Osteoblast (primary cell): Measurements from ENCODE around the gene BLVRB. TPM values are rescaled to one million over a fixed set of nuclear protein-coding genes. Genes with fewer than 3 reads are reported as not detected.
A peak's percentile ranks its signal among the peaks of the same experiment; 100 is the strongest.

Source experiments
- DNase-seq: peaks from one replicate; pipeline ENCODE4 v3.0.0; 2011; ENCODE audit warnings: low spot score, mixed read lengths; ENCODE audit not compliant: insufficient read length; ENCODE audit errors: missing footprints
- H2AFZ ChIP-seq: 2 replicates; pipeline ENCODE4 v1.6.0; 2011; ENCODE audit warnings: mild to moderate bottlenecking, low read length
- H3K27ac ChIP-seq: 2 replicates; pipeline ENCODE4 v1.5.1; 2011; ENCODE audit warnings: mild to moderate bottlenecking, low read depth, low read length, moderate library complexity
- H3K27me3 ChIP-seq: 2 replicates; pipeline ENCODE4 v1.6.0; 2012; ENCODE audit warnings: mild to moderate bottlenecking, control low read depth, inconsistent platforms, low read length, moderate library complexity; ENCODE audit not compliant: insufficient read depth
- H3K36me3 ChIP-seq: 2 replicates; pipeline ENCODE4 v1.5.1; 2011; ENCODE audit warnings: mild to moderate bottlenecking, low read length, control low read depth, moderate library complexity; ENCODE audit not compliant: insufficient read depth
- H3K4me1 ChIP-seq: 2 replicates; pipeline ENCODE4 v1.5.1; 2011; ENCODE audit warnings: mild to moderate bottlenecking, low read length, control low read depth, moderate library complexity; ENCODE audit not compliant: insufficient read depth
- H3K4me2 ChIP-seq: 2 replicates; pipeline ENCODE4 v1.6.0; 2011; ENCODE audit warnings: mild to moderate bottlenecking, low read length; ENCODE audit not compliant: insufficient read depth
- H3K4me3 ChIP-seq: fragments of 200-600 bp; sonication (generic); 3 replicates; pipeline ENCODE4 v1.5.1; 2012; ENCODE audit warnings: mild to moderate bottlenecking, low read length, inconsistent platforms; ENCODE audit not compliant: insufficient read depth
- H3K79me2 ChIP-seq: 2 replicates; pipeline ENCODE4 v1.6.0; 2012; ENCODE audit warnings: mild to moderate bottlenecking, low read length, control low read depth, inconsistent platforms; ENCODE audit not compliant: insufficient read depth
- H3K9me3 ChIP-seq: 2 replicates; pipeline ENCODE4 v1.5.1; 2011; ENCODE audit warnings: low read depth, low read length, control low read depth
- H4K20me1 ChIP-seq: 2 replicates; pipeline ENCODE4 v1.6.0; 2012; ENCODE audit warnings: mild to moderate bottlenecking, low read length, control low read depth; ENCODE audit not compliant: insufficient read depth
- CTCF ChIP-seq: IDR thresholded peaks from 2 replicates; pipeline ENCODE4 v1.5.1; 2011; ENCODE audit warnings: mild to moderate bottlenecking, low read depth, low read length, moderate library complexity; ENCODE audit errors: extremely low read depth
- total RNA-seq: library from RNA; depleted of rRNA; stranded (reverse); fragments of >200 nt; gene quantifications from 2 replicates; pipeline ENCODE4 v1.2.3, GENCODE V29; 2012

The BLVRB gene
- total RNA-seq, 1 donor, result 82.2 TPM

DNA sequence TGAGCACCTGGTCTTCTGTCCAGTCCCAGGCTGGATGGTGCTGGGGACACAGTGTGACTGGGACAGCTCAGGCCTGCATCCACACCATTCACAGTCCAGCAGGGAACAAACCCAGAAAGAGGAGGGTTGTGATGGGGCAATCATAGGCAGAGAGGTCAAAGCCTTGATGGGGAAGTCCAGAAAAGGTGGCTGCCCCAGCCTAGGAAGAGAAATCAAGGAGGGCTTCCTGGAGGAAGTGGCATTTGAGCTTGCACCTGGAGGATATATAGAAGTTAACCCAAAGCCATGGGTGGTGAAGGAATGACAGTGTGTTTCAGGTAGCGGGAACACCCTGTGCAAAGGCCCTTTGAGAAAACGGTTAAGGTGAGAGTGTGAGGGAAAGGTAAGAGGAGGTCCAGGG lies 49.8 kb downstream of the BLVRB start:
- no peak overlapping the region for H3K4me2 ChIP-seq
- no peak overlapping the region for H3K4me3 ChIP-seq

GRCh38 chr19:40414542-40415535 lies 50.7 kb downstream of the BLVRB start:
- Histone ChIP-seq H3K4me2 (no peak overlapping the region), H3K4me1 (peaks cover 7% of the 10 kb centered on the region), H3K27me3 (no peaks in the 10 kb centered on the region), H3K79me2 (no peaks in the 10 kb centered on the region), H3K27ac (no peak overlapping the region), H3K36me3 (no peaks in the 10 kb centered on the region), H3K4me3 (no peak overlapping the region), H3K9me3 (no peaks in the 10 kb centered on the region), H4K20me1 (no peaks in the 10 kb centered on the region), H2AFZ (peak overlapping the region; percentile 23)
- TF ChIP-seq CTCF, result no peak
- DNase-seq, result peak; percentile 48

More for the DNA sequence above, 49.8 kb downstream of the BLVRB start:
- Histone ChIP-seq H3K4me1 (peaks cover 7% of the 10 kb centered on the region), H3K9me3 (no peaks in the 10 kb centered on the region), H3K36me3 (no peaks in the 10 kb centered on the region), H4K20me1 (no peaks in the 10 kb centered on the region), H2AFZ (no peak overlapping the region), H3K27me3 (no peaks in the 10 kb centered on the region), H3K79me2 (no peaks in the 10 kb centered on the region), H3K27ac (no peak overlapping the region)
- peak; percentile 54 for DNase-seq
- no peak for TF ChIP-seq CTCF

GRCh38 chr19:40413291-40413845 lies 52.2 kb downstream of the BLVRB start, which contains the start of gene PRX:
TSS of gene PRX (minus strand) at chr19:40413378. CDS start at chr19:40407932, 5,446 bp downstream.
- Histone ChIP-seq H3K9me3 (no peaks in the 10 kb centered on the region), H3K27me3 (no peaks in the 10 kb centered on the region), H3K79me2 (no peaks in the 10 kb centered on the region), H4K20me1 (no peaks in the 10 kb centered on the region), H3K4me3 (no peak within 1 kb of the TSS), H3K4me2 (no peak within 1 kb of the TSS), H2AFZ (no peak within 1 kb of the TSS), H3K27ac (no peak within 1 kb of the TSS), H3K36me3 (no peaks in the 10 kb centered on the region), H3K4me1 (peaks cover 7% of the 10 kb centered on the region)
- TF ChIP-seq CTCF, result no peak
- DNase-seq, result peak; percentile 67

DNA sequence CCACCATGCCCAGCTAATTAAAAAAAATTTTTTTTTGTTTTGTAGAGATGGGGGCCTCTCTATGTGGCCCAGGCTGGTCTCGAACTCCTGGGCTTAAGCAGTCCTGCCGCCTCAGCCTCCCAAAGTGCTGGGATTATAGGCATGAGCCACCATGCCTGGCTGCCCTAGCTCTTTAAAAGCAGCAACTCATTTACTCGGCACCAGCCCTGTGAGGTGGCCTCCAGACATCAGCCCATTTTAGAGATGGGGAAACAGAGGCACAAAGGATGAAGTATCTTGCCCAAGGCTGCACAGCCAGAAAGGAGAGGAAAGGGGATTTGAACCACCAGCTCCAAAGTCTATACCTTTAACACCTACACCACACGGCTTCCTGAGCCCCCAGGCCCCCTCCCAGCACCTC lies 52.7 kb downstream of the BLVRB start:
- H3K4me1 ChIP-seq, result peaks cover 7% of the 10 kb centered on the region
- H3K9me3 ChIP-seq, result no peaks in the 10 kb centered on the region
- no peak overlapping the region for H3K4me3 ChIP-seq
- H3K36me3 ChIP-seq, result no peaks in the 10 kb centered on the region
- H2AFZ ChIP-seq, result no peak overlapping the region
- no peaks in the 10 kb centered on the region for H3K27me3 ChIP-seq
- no peak overlapping the region for H3K27ac ChIP-seq
- no peaks in the 10 kb centered on the region for H3K79me2 ChIP-seq
- no peak for TF ChIP-seq CTCF
- no peaks in the 10 kb centered on the region for H4K20me1 ChIP-seq
- H3K4me2 ChIP-seq, result no peak overlapping the region
- no peak for DNase-seq
